GM12878 (cell line): ENCODE data around the gene LGALS4. TPM values are rescaled to one million over a fixed set of nuclear protein-coding genes. Genes with fewer than 3 reads are reported as not detected.

ENCODE experiments used
- ATAC-seq: fragments of 200-7000 bp; cut with Tn5 transposase; 3 replicates; pipeline ENCODE4 v1.9.1; 2020; ENCODE audit warnings: mild to moderate bottlenecking, moderate library complexity
- BruUV-seq: library from RNA; stranded (reverse); fragments of 400-500 nt; replicated peaks from 2 replicates; lab custom pipeline; 2021; lab: Mats Ljungman, UMichigan
- CTCF ChIA-PET: fragments of 300-600 bp; sonication (Branson Sonifier 250); formaldehyde crosslinking; extraction: SDS; loops from one replicate; lab custom pipeline; 2021; ENCODE audit warnings: inconsistent platforms; lab: Yijun Ruan, JAX
- POLR2A ChIA-PET: fragments of 350-600 bp; formaldehyde crosslinking; extraction: SDS; loops from one replicate; lab custom pipeline; 2021; ENCODE audit warnings: inconsistent platforms; lab: Charles Lee
- RAD21 ChIA-PET: fragments of 300-600 bp; sonication (Branson Sonifier 250); formaldehyde crosslinking; loops from one replicate; lab custom pipeline; 2023; ENCODE audit warnings: antibody characterized with exemption; ENCODE audit not compliant: unreplicated experiment; lab: Charles Lee
- SMC1A ChIA-PET: fragments of 300-600 bp; sonication (Branson Sonifier 250); formaldehyde crosslinking; loops from one replicate; lab custom pipeline; 2023; ENCODE audit not compliant: unreplicated experiment, uncharacterized antibody; lab: Charles Lee
- DNase-seq: peaks from one replicate; pipeline ENCODE4 v3.0.0-alpha.2; 2011; ENCODE audit warnings: low read depth, low spot score
- FAIRE-seq: peaks from 3 replicates; lab custom pipeline; 2011; peaks lifted over from hg19 to GRCh38; lab: Jason Lieb, UNC
- H2AFZ ChIP-seq: 2 replicates; pipeline ENCODE4 v1.6.0; 2011; ENCODE audit warnings: low read depth, low read length, control low read depth; ENCODE audit not compliant: control insufficient read depth
- H3K27ac ChIP-seq: 2 replicates; pipeline ENCODE4 v1.5.1; 2011; ENCODE audit warnings: control low read depth; ENCODE audit not compliant: control insufficient read depth, insufficient read depth
- H3K27me3 ChIP-seq, 2 experiments: replicated peaks in 1 of 2; 2 replicates each; pipeline versions ENCODE4 v1.6.0 to v1.6.1; 2011; ENCODE audit warnings: low read length in 1 of 2; ENCODE audit not compliant: control insufficient read depth in 2 of 2, insufficient read depth in 2 of 2
- H3K36me3 ChIP-seq, 2 experiments: 2 replicates each; pipeline ENCODE4 v1.5.1; 2011; ENCODE audit warnings: low read length in 1 of 2; ENCODE audit not compliant: control insufficient read depth in 2 of 2, insufficient read depth in 2 of 2
- H3K4me1 ChIP-seq: 2 replicates; pipeline ENCODE4 v1.6.1; 2011; ENCODE audit warnings: mild to moderate bottlenecking, low read length, moderate library complexity, mixed read lengths; ENCODE audit not compliant: control insufficient read depth, insufficient read depth
- H3K4me2 ChIP-seq: 2 replicates; pipeline ENCODE4 v1.6.0; 2011; ENCODE audit warnings: control low read depth; ENCODE audit not compliant: control insufficient read depth, insufficient read depth
- H3K4me3 ChIP-seq: fragments of 200-600 bp; sonication (generic); 2 replicates; pipeline ENCODE4 v1.5.1; 2016
- H3K79me2 ChIP-seq: 2 replicates; pipeline ENCODE4 v1.6.0; 2011; ENCODE audit warnings: low read length; ENCODE audit not compliant: control insufficient read depth, insufficient read depth
- H3K9ac ChIP-seq: 2 replicates; pipeline ENCODE4 v1.8.0; 2011; ENCODE audit warnings: low read length, control low read depth, mixed read lengths; ENCODE audit not compliant: control insufficient read depth, insufficient read depth
- H3K9me3 ChIP-seq: replicated peaks from 3 replicates; pipeline ENCODE4 v1.5.1; 2011; ENCODE audit warnings: mild to moderate bottlenecking, low read length; ENCODE audit not compliant: control insufficient read depth, insufficient read depth
- H4K20me1 ChIP-seq: 2 replicates; pipeline ENCODE4 v1.6.0; 2011; ENCODE audit not compliant: control insufficient read depth, insufficient read depth
- ATF3 ChIP-seq: IDR thresholded peaks from 2 replicates; pipeline ENCODE4 v1.6.1; 2011; ENCODE audit warnings: low read depth, mild to moderate bottlenecking, low read length, moderate library complexity, borderline replicate concordance; ENCODE audit errors: extremely low read depth
- ATF7 ChIP-seq: fragments of 450-650 bp; IDR thresholded peaks from 2 replicates; pipeline ENCODE4 v1.6.1; 2016; ENCODE audit warnings: low read depth, mild to moderate bottlenecking
- CHD2 ChIP-seq: IDR thresholded peaks from 2 replicates; pipeline ENCODE4 v1.6.1; 2011; ENCODE audit warnings: low read depth, low read length, improper control_type of control experiment, borderline replicate concordance
- HCFC1 ChIP-seq: fragments of 150-350 bp; IDR thresholded peaks from 2 replicates; pipeline ENCODE4 v1.6.1; 2014; ENCODE audit warnings: low read length
- NFXL1 ChIP-seq: fragments of 450-650 bp; IDR thresholded peaks from 2 replicates; pipeline ENCODE4 v1.6.1; 2017; ENCODE audit warnings: antibody characterized with exemption, mild to moderate bottlenecking, borderline replicate concordance
- NKRF ChIP-seq: fragments of 450-650 bp; conservative IDR thresholded peaks from 2 replicates; pipeline ENCODE4 v1.6.1; 2017; ENCODE audit warnings: mild to moderate bottlenecking, moderate library complexity
- NR2C2 ChIP-seq: IDR thresholded peaks from 2 replicates; pipeline ENCODE4 v1.6.1; 2011; ENCODE audit warnings: borderline replicate concordance, low read depth; ENCODE audit not compliant: control insufficient read depth, insufficient read length
- RELB ChIP-seq: fragments of 450-650 bp; IDR thresholded peaks from 2 replicates; pipeline ENCODE4 v1.6.1; 2017; ENCODE audit warnings: low read depth, mild to moderate bottlenecking, moderate library complexity
- WGBS: methylation state at CpG from one replicate; pipeline ENCODE4 v1.1.6; 2016; ENCODE audit warnings: low lambda C conversion rate; ENCODE audit not compliant: insufficient replicate concordance, insufficient coverage; ENCODE audit errors: missing lambda C conversion rate; 5-methylcytosine and 5-hydroxymethylcytosine counted together
- in situ Hi-C: fragments of 300-500 bp; cut with MboI; formaldehyde crosslinking; loops from 9 replicates; pipeline ENCODE4 v1.14.3; 2018; ENCODE audit warnings: mixed read lengths
- intact Hi-C: fragments of 100-400 bp; cut with micrococcal nuclease; formaldehyde crosslinking; loops from one replicate; pipeline ENCODE4 v1.14.2; 2022; ENCODE audit not compliant: unreplicated experiment
- polyA plus RNA-seq, 11 experiments: library from polyadenylated mRNA; depleted of rRNA in 4 of 11; unstranded in 6 of 11; stranded (reverse) in 5 of 11; fragments of >200 nt; fragmentation: Nextera tagmentation in 4 of 11; fragmentation: Illumina TruSeq in 1 of 11; extraction: Ambion mirVana in 4 of 11; extraction: Trizol in 1 of 11; gene quantifications; 1 replicate in 1 of 11; 2 replicates in 10 of 11; pipeline versions ENCODE4 v1.2.1 to v1.2.3, GENCODE V29; 2011 to 2016; ENCODE audit warnings: inconsistent platforms in 2 of 11, missing spikeins in 2 of 11, low read depth in 1 of 11
- total RNA-seq, 4 experiments: library from RNA; depleted of rRNA in 3 of 4; stranded (reverse); fragments of >200 nt in 3 of 4; fragmentation: Illumina TruSeq in 1 of 4; extraction: Trizol in 1 of 4; gene quantifications; 2 replicates each; pipeline versions ENCODE4 v1.2.1 to v1.2.3, GENCODE V29; 2013 to 2021

LGALS4 gene
- total and polyA plus RNA-seq, 10 of the 15 experiments (the other 5 are each of a cell fraction or from before 2014, with no cell fraction given): 0.13 to 2.1 (median 0.26) TPM; not detected in 4

GRCh38 chr19:38816131-38816750 is 3.5 kb upstream of the LGALS4 start:
- RAD21 ChIA-PET: interaction anchor here (0.6 kb wide), 1 partner anchor 70 kb away, joined by 3 read pairs; no protein-coding TSS in a partner anchor
- no peak overlapping the region for H3K4me3 ChIP-seq
- no peak overlapping the region for H3K9ac ChIP-seq
- intact Hi-C loops: no loop called here
- SMC1A ChIA-PET: interaction anchor here (0.5 kb wide), 1 partner anchor 70 kb away, joined by 3 read pairs; no protein-coding TSS in a partner anchor
- DNase-seq: no peak
- 94% methylated on average over 16 of the region's 18 CpGs for WGBS
- H3K4me1 ChIP-seq: no peaks in the 10 kb centered on the region
- no peak overlapping the region for H3K4me2 ChIP-seq
- H3K27me3 ChIP-seq: no peaks in the 10 kb centered on the region
- no peak for TF ChIP-seq ATF3
- TF ChIP-seq HCFC1: no peak
- TF ChIP-seq NKRF: no peak
- TF ChIP-seq ATF7: no peak
- no peak for TF ChIP-seq NFXL1
- TF ChIP-seq NR2C2: no peak
- no peak for TF ChIP-seq CHD2
- no peak for TF ChIP-seq RELB
- no peak for FAIRE-seq
- H2AFZ ChIP-seq: no peak overlapping the region
- H3K27ac ChIP-seq: no peak overlapping the region
- H3K36me3 ChIP-seq: peaks cover 3% of the 10 kb centered on the region in 2 experiments; a peak in 2 of 4 replicates
- no TSS peak for BruUV-seq
- no peaks in the 10 kb centered on the region for H4K20me1 ChIP-seq
- no peak for ATAC-seq
- in situ Hi-C loops: no loop called here
- H3K9me3 ChIP-seq: no peaks in the 10 kb centered on the region
- H3K79me2 ChIP-seq: no peaks in the 10 kb centered on the region
- POLR2A ChIA-PET: no interaction called here
- CTCF ChIA-PET: interaction anchor here (0.6 kb wide), 1 partner anchor 346 kb away, joined by 3 read pairs; no protein-coding TSS in a partner anchor
